NK-92 (cell line): ENCODE data around the gene IL4.

Experiments used
- DNase-seq: peaks from one replicate; lab custom pipeline; 2025; ENCODE audit not compliant: unreplicated experiment; lab: John Stamatoyannopoulos, UW

Gene IL4

GRCh38 chr5:132669966-132670882 lies 3.6 kb upstream of the IL4 start:
- no peak for DNase-seq

DNA sequence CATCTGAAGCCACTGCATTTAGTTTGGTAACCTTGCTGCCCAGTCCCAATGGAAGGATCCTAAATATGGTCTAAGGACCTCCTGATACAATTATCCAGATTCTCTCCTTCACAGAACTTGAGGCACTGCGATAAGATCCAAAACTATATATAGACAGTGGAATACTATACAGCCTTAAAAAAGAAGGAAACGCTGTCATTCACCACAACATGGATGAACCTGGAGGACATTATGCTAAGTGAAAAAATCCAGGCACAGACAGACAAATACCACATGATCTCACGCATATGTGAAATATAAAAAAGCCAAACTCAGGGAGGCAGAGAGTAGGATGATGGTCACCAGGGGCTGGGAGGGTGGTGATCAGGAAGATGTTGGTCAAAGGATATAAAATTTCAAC lies 2.8 kb upstream of the IL4 start:
- no peak for DNase-seq

- no peak for DNase-seq
These were observed 301 bp upstream of the IL4 start for GRCh38 chr5:132673488-132673887.

DNA sequence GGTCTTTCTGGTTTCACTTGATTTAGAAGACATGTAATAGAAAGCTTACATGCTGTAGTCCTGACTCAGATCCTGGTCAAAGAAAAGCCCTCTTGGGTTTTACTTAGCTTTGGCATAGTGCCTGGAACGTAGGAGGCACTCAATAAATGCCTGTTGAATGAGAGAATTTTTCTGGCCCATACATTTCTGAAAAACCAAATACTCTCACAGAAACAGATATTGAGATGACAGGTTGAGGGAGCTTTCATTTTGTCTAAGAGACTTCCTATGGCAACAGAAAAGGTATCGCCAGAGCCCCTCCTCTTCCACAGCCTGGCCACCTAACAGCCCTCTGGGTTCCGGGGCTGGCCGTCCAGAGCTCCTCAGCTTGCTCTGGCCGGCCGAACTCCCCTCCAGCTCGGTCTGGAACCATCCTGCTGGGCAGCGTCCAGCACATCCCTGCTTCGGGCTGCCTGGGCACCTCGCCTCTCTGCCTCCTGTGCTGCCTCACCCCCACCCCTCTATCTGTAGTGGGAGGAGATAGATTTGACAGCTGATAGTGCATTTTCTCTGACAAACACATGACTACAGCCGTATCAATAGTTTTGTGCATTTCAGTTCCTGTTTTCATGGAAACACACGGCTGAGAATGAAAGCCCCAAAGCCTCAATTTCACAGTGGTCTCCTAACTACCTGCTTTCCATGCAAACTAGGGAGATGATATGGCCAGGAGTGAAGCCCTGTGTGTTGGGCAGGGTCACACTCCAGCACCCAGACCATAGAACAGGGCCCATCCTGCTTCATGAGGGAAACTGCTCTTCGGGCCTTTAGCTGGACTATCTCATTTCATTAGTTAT lies 1.1 kb downstream of the IL4 start:
- DNase-seq: no peak

DNA sequence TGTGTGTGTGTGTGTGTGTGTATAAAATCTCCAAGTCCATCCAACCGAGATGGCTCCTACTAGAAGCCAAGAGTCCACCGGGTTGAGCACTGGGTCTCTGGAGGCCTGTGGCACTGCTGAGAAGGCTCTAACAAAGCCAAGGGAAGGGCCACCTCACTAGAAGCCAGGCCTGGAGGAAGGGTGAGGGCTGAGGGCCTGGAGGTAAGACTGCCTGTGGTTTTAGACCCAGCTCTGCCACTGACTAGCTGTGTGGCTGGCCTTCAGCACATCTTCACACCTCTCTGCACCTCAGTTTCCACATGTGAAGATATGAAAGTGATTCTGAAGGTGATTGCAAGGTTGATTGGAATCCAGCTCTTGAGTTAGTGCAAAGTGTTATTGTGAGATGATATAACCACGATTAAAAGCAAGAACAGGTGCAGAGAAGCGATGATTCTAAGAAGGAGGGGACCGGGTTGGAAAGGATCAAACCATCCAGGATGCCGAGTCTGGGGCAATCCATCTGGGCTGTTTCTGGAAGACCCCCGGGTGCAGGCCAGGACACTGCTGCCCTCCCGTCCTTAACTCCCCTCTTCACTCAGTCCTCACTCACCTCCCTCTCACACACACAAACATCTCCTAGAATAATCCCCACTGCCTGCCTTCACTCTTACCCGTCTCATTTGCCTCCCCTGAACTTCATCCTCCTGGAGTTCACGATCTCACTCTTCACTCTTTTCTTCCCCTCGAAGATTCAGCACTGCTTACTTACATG lies 2.3 kb downstream of the IL4 start:
- no peak for DNase-seq

DNA sequence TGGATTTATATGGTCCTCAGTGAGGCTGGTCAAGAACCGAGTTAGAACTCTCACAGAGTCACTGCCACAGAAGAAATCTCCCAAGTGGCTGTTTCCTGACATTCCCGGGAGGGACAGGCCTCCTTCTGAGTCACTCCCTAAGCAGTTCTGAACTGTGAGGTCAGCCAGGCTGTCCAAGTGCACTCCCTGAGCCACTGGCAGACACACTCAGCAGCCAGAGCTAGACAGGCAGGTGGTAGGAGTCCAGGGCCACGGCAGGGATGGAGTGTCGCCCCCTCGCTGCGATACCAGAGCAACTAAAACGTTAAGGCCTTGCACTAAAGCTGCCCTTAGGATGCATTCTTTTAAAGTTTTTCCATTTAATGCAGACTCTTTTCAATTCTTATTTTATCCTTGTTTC lies 3.4 kb downstream of the IL4 start:
- no peak for DNase-seq

- no peak for DNase-seq
These were observed 4.1 kb downstream of the IL4 start for GRCh38 chr5:132677682-132678400.

- DNase-seq: no peak
These were observed 4.9 kb downstream of the IL4 start for GRCh38 chr5:132678735-132679134.

DNA sequence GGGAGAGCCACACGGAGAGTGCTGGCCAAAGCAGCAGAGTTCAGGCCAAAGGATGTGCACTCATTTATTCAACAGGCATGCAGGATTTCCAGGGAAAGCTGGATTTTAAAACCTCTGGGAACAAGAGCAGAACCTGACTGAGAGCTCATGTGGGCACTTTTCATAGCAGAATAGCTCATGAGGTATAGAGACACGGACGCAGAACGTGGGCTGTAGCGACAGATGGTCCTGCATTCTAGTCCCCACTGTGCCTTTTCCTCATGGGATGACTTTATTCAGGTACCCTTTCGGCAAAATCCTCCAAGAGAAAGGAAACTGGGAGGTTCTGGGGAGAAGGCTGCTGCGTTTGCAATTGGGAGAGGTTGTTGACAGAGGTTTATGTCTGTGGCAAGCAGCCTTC lies 5.4 kb downstream of the IL4 start:
- DNase-seq: no peak

DNA sequence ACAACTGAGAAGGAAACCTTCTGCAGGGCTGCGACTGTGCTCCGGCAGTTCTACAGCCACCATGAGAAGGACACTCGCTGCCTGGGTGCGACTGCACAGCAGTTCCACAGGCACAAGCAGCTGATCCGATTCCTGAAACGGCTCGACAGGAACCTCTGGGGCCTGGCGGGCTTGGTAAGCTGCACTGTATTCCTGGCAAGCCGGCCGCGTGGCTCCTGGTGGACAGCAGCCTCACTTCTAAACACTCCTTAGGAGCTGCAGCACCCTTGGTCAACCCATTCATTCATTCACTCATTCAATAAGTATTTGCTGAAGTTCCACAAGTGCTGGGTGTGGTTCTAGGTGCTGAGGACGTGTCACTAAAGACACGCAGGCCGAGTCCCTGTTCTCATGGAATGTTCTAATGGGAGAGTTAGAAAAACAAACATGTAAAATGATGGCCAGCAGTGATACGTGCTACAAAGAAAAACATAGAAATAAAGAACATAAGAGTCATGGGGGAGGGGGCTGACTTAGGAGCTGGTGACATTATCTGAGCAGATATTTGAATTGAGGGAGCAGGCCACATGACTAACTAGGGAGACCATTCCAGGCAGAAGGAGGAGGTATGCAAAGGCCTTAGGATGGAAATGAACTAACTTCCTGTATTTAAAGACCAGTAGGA lies 6.1 kb downstream of the IL4 start:
- DNase-seq: no peak

GRCh38 chr5:132680780-132681475 lies 7.1 kb downstream of the IL4 start:
- no peak for DNase-seq

DNA sequence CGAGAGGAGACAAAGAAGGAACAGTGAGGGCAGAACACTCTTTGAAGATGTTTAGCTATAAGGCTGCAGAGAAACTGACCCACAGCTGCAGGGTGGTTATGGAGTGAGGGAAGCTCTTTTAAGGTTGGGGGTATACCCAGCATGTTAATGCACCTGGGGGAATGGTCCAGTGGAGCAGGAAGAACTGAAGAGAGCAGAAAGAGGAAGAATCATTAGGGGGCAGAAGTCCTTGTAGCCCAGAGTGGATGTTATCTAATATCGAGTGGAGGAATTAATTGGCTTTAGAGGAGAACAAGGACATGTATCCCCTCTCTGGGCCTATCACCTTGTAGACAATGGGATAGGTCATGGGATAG lies 7.7 kb downstream of the IL4 start:
- DNase-seq: no peak

GRCh38 chr5:132681983-132682382 lies 8.2 kb downstream of the IL4 start:
- DNase-seq: no peak

DNA sequence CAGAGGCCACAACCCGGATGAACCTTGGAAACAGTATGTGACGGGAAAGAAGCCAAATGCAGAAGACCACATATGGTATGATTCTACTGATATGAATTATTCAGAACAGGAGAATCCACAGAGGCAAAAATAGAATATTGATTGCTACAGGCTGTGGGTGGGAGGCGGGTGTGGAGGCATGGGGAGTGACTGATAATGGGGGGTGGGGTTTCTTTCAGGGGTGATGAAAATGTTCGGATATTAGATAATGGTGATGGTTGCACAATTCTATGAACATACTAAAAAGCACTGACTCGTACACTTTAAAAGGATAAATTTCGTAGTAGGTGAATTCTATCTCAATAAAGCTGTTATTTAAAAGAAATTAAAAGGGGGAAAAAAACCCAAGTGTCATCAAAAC lies 10.7 kb downstream of the IL4 start:
- no peak for DNase-seq

- DNase-seq: no peak
These were observed 11.3 kb downstream of the IL4 start for GRCh38 chr5:132684922-132685720.

DNA sequence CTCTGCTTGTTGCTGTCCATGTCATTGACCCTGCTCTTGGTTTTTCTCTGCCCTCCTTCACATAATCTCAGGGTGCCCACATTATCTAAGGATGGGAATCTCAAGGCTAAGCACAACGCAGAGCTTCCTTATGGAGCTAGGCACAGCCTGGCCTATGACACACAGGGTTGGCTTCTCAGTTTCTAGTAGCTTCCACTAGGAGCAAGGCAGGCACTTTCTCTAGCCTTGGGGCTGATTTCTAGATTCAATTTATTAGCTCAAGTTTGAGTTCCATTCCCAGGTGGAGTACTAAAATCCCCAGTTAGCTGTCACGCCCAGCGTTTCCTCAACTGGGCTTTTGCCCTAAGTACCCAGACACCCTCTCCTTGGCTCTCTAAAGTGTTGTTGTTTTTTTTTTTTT lies 12.4 kb downstream of the IL4 start:
- no peak for DNase-seq

DNA sequence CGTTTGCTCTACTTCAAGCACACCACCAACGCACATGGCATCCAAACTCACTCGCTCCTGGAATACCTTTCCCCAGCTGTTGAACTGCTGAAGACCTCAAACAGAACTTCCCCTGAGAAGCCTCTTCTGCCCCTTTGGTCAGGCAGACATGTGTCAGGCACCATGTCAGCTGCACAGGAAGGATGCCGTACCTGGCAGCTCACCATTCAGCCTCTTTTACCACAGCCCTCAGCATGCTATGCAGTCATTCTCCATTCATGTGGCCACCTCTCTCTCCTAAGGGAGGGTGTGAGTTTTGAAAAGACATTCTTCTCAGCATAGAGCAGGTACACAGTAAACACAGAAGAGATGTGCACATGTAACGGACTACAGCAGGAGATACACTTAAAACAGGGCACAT lies 14.2 kb downstream of the IL4 start:
- no peak for DNase-seq

DNA sequence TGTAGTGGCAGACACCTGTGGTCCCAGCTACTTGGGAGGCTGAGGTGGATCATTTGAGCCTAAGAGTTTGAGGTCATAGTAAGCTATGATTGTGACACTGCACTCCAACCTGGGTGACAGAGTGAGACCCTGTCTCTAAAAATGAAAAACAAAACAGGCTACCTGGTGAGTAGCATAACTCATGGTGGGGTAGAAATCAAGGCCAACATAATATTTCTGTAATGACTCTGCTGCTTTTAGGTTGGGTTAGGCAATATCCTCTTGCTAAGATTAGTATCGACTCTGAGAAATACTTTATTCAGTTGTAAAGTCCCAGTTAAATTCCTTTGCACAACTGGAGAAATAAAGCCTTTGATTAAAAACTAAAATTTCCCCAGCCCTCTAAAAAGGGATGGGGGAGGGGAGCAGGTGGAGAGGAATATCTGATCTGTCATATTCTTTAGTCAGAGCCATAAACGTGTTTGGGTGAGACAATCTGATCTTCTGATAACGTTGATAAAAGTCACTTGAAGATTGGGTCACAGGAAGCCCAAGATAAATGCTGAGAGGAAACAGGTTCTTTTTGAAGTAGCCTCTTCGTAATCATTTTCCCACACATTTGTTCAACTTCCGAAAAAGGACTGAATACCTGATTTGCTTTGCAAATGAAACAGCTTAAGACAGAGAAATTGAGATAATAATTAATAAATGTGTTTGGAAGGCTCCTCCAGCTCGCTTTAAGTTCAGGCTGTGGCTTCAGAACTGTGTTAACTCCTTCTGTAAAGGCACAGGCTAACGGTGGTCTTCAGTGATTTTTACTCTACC lies 14.9 kb downstream of the IL4 start:
- DNase-seq: no peak
